Stimulated activated CD4-positive, alpha-beta T cell treated with anti-CD3 and anti-CD28 coated beads, TNF-alpha, amount 100 ng/mL, for 1 hour (primary cell): ENCODE data around the gene MAFF.
"Not testable (repeated sequence)": the region's sequence is repeated elsewhere in the genome, so short reads cannot be mapped to it uniquely, and the experiment has no call there.

ENCODE experiments used
- DNase-seq, 3 donors: peaks; one replicate each; pipeline ENCODE4 v3.0.0-alpha.2; 2020; ENCODE audit warnings: low read depth in 3 of 3, low spot score in 1 of 3

The MAFF gene

DNA sequence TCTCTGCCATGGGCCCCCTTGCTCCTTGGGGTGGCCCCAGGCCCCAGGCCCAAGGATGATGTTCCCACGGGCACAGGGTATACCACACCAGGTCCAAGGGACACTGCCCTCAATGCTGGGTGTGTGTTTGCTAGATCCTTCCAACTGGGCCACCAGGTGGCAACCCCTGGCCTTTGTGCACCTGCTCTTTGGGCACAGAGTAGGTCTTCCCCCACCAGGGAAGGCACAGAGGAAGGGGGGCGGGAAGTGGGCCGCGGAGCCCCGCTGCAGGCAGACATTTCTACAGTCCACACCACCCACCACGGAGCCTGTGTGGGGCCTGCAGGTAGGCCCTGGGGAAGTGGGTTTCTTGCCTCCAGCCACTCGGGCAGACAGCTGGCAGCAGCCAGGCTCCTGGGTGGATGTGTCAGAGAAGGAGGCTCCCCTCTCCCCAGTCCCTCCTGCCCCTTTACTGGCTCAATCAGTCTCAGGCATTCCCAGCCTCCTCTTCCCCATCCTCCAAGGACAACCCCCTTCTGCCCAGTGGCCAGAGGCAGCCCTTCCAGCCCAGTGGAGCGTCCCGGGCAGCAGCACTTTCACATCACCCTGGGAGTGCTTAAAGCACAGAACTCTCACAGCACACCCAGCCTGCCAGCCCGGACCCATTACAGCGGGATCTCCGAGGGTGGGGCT is 21.6 kb downstream of the MAFF start:
- DNase-seq = no peak

DNA sequence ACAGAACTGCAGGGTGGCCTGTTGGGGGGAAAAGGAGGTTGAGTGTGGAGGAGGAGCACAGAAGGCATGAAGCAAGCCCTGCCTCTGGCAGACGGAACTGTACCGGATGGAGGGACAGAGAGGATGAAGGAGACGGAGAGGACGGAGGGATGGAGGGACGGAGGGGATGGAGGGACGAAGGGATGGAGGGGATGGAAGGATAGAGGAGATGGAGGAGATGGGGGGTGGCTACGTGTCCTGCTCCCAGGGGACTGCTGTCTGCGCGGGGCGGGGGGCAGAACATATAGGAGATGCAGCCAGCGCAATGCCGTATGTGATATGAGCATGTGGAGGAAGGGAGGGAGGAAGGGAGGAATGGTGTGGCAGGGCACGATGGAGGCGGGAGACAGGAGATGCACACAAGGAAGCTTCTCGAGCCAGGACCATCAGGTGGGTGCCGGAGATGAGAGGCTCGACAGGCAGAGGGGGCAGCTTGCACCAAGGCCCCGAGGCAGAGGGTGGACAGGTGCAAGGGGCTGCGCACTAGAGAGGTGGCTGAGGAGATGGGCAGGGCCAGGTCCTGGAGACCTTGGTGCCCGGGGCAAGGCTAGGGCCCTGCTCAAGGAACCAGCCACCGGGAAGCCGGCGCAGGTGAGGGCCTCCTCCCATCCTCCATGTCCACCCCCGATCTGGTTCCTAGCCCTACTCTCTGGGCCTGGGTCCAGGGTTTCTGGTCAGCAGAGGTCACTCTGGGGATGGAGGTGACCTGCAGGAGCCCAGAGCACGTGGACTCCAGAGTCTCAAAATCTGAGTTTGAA is 25.3 kb downstream of the MAFF start:
- DNase-seq = no peak

DNA sequence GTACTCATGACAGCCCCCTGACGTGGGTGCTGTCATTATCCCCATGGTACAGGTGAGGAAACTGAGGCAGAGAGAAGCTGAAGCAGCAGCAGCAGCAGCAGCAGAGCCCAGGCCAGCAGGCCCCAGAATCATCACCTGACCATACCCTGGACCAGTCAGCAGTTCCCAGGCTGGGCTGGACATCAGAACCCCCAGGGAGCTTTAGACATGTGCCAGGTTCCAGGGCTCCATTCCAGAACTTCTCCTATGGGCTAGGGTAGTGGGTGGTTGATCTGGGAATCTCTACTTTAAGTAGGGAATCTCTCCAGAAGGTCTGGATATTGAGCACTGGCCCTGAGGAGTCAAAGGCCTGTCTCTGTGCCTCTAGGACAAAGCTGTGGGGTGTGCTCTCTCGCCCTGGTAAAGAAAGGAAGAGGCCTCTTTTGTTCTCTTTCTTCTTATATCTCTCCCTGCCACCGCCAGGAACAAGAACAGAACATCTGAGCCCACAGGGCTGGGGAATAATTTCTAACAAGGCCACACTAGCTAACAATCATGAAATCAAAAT is 26.6 kb downstream of the MAFF start:
- no peak for DNase-seq

DNA sequence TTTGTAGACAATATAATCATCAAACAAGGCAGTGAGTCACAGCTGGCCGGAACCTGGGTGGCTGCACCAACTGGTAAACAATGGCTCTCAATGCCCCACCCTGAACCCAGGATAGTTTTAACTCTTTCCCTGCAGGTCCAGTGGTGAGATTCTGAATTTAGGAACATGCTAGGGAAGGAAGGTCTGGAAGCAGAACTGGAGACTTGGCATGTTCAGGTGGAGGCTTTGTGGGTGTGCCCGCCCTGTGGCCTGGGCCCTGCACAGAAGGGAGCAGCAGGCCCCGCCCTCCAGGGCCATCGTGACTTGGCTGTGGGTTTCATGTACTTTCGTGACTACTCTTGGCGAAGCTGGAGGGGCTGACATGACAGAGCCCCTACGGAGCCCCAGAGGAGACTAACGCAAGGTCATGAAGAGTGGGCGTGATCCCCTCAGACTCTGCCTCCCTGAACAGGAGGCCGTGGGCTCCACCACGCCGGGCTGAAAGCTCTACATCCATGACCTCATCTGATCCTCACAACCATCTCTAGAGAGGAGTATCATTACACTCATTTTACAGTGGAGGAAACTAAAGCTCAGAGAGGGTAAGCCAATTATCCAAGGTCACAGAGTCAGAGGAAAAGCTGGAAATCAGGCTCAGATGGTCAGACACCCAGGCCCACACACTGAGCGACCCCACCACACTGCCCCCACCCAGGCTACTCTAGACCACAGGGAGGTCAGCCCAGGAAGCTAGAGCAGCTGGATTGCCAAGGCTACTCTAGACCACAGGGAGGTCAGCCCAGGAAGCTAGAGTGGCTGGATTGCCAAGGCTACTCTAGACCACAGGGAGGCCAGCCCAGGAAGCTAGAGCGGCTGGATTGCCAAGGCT is 27.3 kb downstream of the MAFF start:
- DNase-seq = no peak

DNA sequence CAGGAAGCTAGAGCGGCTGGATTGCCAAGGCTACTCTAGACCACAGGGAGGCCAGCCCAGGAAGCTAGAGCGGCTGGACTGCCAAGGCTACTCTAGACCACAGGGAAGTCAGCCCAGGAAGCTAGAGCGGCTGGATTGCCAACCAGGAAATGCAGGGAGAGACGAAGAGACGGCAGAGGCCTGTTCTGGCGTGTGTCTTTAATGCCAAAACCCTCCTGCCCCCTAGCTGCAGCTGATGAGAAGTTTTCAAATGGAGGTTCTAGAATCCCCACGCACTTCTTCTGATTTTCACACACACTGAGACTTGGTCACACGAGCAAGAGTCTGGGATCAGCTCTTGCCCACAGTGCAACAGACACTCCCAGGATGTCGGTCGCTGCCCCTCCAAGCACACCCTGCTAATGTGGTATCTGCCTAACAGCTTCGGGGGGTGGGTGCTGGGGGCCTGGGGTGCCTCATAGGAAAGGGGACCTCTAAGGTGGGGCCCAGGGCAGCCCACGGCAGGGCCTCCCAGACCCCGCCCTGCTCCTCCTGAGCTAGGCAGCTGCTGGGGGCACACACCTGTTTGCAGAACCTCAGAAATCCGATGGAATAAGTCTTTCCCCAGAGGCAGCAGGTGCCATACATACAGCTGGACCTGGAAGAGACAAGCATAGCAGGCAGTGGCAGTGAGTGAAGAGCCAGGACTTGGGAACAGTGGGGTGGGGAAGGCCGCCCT is 28.5 kb downstream of the MAFF start:
- no peak for DNase-seq

DNA sequence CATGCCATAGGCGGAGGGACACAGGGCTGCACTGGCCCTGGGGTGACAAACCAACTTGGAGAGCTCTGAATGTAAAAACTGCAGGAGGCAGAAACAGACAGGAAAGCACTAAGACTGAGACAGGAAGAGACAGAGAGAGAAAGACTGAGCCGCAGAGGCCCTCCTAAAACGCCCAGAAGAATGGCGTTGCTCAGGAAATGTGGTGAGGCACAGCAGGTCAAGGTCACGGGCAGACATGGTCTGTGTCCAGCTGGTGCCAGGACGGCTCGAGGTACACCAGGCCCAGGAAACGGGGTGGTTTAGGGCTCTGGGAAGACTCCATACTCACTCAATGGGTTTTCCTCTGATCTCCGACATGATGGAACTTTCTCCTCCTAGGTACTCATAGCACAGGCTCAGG is 29.1 kb downstream of the MAFF start:
- no peak for DNase-seq

DNA sequence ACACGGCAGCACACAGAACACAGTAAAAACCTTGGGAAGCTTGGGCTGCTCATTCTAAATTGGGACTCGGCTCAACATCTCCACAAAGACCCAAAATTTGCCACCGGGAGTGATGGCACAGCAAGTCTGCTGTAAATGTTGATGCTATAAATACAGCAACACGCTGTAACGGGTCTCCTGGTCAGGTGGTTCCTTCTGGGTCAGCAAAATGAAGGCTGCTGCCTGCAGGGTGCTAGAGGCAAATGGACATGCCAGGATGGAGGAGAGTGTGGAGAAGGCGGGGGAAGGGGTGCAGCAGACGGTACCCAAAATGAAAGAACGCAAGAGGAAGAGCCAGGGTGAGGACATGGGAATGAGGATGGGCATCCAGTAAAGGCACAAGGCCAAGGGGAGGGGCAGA is 30.4 kb downstream of the MAFF start:
- DNase-seq = no peak

DNA sequence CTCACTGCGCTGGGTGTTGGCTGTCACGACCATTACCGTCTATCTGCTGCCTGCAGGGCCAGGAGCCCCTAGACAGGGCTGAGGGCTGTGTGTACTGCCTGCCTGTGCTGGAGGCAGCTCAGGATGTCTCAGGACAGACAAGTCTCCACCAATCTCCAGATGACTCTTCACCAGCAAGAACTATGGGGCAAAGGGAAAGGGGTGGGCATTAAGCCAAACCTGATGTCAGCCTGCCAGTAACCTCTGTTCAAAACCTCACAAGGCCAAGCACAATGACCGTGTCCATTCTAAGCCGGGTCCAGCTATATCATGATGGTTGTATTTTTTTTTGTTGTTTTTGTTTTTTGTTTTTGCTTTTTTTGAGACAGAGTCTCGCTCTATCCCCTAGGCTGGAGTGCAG is 31.6 kb downstream of the MAFF start:
- DNase-seq = no peak

DNA sequence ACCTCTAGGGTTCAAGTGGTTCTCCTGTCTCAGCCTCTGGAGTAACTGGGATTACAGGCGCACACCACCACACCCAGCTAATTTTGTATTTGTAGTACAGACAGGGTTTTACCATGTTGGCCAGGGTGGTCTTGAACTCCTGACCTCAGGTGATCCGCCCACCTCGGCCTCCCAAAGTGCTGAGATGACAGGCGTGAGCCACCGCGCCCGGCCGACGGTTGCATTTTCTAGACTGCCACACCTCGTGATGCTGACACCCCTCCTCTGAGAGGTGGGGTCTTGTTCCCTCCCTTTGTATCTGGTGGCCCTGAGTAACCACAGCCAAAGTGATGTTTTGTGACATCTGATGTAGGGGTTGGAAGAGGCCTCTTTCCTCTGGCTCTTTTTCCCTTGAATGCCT is 32.1 kb downstream of the MAFF start:
- not testable (repeated sequence) for DNase-seq

DNA sequence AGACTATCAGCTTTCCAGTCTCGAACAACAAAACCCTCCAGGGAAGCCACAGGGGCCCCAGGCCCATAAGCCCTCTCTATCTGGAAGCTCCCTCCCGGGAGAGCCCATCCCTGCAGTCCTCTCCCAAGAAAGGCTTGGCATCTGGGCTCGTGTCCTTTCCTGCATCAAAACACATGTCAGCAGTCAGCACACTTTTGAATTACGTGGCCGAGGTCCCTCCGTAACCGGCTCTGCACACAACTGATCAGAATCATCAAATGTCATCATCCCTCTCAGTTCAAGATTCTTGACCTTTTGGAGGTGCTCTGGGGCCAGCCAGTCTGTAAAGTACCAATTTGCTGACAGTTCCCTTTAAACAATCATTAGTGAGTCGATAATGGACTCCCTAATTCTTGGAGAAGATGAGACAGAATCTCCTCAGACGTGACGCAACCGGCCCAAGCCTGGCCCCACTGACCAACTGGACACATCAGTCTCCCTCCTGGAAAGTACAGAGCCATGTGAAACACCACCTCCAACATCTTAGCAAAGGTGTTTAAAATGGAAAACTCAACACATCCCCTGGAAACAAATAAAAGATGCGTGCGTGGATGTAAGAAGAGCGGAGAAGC is 33.6 kb downstream of the MAFF start:
- no peak for DNase-seq

DNA sequence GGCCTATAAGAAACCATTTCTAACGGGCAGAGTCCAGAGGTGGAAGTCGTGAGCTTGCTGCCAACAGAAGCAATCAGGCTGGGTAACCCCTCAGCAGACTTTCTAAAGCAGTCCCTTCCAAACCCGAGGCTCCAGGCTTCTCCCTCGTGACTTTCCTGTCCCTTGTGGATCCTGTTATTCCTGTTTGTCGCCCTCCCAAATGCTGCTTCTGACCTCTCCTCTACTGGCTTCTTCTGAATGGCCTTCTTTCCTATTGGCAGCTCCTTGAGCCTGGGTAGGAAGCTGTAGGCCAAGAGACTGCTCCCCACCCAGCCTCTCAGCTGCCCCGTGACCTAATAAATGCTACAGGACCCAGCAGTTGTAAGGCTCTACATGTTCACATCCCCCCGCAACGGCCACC is 35.0 kb downstream of the MAFF start:
- DNase-seq = no peak

DNA sequence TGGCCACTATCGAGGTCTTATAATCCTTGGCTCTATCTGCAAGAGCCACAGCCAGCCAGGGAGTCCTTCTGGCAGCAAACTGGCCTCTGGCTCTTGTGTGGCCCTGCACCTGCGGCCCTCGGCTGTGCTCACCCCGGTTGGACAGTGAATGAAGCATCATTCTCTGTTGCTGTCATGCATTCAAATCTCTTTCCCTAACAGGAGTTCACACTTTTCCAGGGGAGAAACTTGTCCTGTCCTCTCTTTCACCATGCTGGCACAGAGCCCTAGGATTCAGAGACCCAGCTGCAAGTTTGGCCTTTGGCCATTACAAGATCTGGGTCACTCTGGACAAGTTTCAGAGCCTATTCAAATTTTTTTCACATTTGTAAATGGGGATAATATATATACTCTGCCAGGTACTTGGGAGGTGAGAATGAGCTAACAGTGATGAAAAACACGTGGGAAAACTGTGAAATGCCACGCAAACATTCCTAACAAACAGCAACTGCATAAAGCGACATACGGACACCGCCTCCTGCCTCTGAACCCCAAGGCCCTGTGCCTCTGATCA is 36.8 kb downstream of the MAFF start:
- no peak for DNase-seq

DNA sequence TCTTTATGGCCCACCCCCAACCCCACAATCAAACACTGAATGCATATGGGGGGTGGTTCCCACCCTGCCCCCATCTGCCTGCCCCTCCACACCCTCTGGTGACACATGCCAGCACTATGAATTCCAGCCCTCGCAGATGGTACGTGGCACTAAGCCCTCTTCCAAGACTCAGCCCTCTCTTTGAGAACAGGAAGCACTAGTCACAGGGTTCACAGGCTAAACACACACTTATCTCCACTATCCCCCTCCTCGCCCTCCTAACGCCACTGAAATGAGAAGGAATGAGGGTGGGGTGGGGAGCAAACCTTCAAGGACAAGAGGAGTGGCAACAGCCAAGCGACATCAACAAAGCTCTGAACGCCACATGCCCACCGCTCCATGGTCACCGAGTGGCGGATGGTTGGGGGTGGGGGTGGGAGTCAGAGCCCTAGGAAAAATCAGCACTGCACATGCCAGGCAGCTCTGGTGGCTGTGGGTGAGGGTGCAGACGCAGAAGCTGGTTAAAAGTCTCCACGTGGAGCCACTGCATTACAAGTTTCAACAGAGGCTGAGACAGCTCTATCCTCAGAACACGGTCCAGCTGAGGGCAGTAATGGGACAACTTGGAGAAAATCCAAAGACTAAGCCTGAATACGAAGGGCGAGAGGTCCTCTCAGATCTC is 37.4 kb downstream of the MAFF start:
- DNase-seq = no peak

DNA sequence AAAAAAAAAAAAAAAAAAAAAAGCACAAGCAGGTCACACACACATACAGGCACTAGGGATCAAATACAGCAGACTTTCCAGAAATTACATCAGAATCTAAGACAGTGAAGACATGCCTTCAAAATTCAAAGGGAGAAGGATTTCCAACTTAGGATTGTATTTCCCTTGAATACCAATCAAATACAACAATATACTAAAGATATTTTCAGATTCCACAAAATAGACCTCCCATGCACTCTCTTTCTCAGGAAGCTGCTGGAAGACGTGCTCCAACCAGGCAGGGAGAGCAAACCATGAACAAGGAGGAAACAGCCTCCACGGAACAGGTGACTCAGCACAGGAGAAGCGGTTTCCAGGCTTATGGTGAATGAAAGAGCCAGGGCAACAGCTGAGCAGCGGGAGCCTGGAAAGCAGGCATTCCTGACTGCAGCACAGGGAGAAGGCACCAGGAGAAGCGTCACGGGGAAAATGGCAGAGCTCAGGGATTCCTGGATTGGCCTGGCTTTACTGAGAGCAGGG is 39.0 kb downstream of the MAFF start:
- DNase-seq = no peak

DNA sequence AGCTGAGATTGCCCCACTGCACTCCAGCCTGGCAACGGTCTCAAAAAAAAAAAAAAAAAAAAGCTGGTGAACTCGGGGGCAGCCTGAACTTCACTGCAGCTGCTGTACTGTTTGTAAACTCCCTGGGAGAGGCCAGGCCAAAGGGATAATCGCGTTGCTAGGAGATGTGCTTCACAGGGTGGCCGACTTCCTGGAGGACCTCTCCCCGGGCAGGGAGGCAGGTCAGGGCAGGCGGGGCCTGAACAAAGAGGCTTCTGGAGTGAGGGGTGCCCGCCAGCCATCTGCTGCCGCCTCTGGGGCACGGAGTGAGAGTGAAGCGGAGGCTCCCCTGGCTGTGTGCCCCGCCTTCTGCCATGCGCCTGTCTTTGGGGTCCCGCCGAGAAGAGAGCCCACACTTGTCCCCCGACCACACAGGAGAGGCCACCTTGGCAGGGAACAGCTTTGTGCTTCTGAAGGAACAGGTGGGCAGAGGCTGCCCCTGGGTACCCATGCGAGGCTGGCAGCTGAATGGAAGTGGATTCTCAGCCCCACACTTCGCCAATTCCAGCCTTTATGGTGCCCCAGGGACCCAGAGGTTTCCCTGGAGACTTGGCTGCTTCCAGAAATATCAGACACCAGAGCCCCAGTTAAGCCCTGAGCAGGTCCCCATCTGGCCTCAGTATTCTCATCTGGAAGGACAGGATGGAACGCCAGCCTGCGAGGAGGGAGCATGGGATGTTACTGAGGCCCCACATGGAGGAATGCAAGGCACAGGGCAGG is 41.4 kb downstream of the MAFF start:
- DNase-seq = no peak

DNA sequence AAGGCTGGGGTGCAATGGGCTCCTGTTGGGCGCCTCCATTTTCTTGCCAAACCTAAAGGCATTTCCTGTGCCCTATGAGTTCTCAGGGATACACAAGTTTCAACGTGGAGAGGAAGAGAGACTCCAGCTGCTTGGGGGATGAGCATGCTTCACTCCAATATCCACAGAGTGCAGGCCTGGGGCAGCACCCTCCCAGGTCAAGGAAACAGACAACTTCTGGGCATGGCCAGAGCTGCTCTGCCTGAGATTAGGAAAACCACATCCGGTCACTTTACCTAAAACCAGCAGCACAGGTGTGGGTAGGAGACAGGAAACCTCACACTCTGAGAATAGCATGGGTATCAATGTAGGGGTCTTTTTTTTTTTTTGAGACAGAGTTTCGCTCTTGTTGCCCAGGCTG is 42.3 kb downstream of the MAFF start:
- no peak for DNase-seq

DNA sequence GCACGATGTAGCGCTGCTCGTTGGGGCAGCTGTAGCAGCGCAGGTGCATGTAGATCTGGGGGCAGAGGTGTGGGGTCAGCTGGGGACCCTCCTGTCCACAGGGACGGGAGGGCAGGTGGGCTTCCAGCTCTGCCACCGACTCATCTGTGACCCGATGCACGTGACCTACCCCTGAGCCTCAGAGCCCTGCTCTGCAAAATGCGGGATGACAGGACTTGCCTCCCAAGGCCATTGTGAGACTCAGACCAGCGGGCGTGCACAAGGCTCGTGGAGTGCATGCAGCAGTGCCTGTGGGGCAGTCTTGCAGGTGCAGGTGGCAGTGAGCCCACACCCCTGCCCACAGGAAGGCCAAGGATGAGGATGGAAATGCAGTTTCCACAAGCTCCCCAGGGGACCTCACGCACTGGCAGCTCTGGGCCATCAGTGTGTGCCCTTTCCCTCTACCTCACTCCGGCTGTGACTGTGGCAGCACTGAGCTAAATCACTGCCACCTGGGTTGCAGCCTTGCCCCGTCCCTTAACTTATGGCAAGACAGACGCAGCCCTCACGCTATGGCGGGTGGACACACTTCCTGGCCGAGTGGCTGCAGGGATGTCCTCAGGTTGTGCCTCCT is 44.4 kb downstream of the MAFF start:
- DNase-seq = no peak

DNA sequence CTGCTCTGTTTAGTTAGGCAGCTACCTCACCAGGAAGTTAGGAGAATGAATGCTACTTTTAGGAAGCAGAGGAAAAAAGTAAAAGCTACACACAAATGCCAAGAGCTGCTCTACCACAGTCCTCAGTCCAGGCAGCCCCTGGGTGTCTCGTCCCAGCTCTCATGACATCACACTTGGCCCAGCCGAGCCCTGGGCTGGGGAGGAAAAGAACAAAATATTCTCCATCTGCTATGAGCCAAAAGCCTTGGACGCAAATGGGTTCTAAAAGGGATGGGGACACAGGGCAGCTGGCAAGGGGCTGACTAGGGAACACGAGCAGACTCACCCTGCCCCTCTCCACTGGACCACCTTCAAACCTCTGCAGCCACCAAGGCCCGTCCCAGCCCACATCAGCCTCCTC is 44.9 kb downstream of the MAFF start:
- no peak for DNase-seq
